HG03558 (cell line): ENCODE data around the gene FAT2.
"Not testable (repeated sequence)": the region's sequence is repeated elsewhere in the genome, so short reads cannot be mapped to it uniquely, and the experiment has no call there.

Experiments used
- ATAC-seq: cut with Tn5 transposase; IDR thresholded peaks from one replicate; pipeline ENCODE4 v1.9.1; 2021; ENCODE audit warnings: moderate number of reproducible peaks; ENCODE audit not compliant: unreplicated experiment; ENCODE audit errors: extremely low read depth

The FAT2 gene

GRCh38 chr5:151584057-151584937, 6.8 kb downstream of the FAT2 start:
- no peak for ATAC-seq

DNA sequence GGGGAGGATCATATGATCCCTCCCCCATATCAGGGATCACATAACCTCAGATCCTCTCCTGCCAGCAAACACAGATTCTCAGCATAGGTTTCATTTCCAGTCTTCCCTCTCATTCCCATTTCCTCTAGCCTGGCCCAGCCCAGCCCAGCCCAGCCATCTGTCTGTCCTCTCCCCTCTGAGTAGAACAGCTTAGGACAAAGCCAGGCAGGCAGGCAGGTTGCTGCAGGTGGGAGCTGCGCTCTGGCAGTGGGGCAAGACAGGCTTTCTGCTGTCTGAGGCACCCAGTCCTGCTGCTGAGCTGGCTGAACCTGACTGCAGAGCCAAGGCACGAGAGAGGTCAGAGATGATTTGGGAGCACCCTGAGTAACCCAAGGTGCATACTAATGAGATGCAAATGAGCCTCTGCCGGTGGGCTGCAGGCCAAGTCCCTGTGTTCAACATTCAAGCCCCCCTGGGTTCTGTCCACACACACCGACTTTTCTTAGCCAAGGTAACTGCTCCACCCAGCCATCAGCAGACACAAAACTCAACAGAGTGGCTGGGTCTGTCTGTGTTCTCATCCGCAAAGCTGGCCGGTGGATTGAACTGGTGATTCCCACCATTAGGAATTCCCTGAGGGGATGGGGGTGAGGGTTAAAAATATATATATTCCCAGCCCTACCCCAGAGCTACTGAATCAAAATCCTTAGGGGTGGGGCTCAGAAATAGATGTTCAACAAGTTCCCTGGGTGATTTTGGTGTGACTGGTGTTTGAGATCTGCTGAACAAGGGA, 9.1 kb downstream of the FAT2 start:
- no peak for ATAC-seq

DNA sequence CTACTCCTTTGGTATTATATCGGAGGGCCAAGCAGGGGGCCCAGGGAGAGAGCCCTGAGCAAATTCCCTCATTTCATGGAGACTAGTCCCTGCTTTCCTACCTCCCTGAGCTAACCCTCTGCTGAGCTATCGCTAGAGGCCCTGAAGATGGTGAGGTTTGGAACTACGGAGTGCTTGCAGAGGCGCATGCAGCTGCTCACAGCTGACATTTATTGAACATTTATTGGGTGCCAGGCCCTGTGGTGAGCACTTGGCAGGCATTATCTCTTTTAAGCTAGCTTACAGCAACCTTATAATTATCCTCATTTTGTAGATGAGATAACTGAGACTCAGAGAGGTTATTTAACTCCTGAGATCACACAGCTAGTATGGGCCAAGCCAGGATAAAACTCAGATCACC, 9.8 kb downstream of the FAT2 start:
- ATAC-seq, result no peak

DNA sequence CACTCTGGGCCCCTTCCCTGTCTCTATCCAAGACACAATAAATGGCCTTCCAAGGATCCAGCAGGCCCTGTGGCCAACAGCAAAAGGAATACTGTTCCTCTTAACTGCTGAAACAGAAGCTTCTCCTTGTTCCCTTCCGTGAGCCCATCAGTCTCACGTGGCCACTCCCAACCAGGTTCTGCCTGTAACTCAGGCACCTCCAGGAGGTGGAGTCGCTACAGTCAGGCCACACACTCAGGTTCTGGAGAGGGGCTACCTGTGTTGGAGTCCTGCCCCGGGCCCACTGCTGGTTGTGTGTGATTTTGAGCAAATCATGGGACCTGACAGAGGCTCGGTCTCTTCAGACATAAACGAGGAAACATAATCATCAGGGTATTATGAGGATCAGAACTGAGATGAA, 10.3 kb downstream of the FAT2 start:
- no peak for ATAC-seq

GRCh38 chr5:151580239-151580638, 10.9 kb downstream of the FAT2 start:
- ATAC-seq, result no peak

DNA sequence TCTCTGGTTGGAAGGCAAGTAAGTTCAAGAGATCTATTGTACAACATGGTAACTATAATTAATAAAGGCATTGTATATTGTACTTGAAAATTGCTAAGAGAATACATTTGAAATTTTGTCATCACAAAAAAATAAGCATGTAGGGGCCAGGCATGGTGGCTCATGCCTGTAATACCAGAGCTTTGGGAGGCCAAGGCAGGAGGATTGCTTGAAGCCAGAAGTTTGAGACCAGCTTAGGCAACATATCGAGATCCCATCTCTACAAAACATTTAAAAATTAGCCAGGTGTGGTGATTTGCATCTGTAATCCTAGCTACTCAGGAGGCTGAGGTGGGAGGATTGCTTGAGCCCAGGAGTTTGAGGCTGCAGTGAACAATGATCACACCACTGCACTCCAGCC, 12.0 kb downstream of the FAT2 start:
- ATAC-seq, result not testable (repeated sequence)

GRCh38 chr5:151578326-151579025, 12.7 kb downstream of the FAT2 start:
- ATAC-seq, result no peak

- no peak for ATAC-seq
Observed at GRCh38 chr5:151577566-151577965, 13.6 kb downstream of the FAT2 start.

- no peak for ATAC-seq
Observed at GRCh38 chr5:151574444-151574996, 16.6 kb downstream of the FAT2 start.

GRCh38 chr5:151572657-151573368, 18.3 kb downstream of the FAT2 start:
- ATAC-seq, result no peak

DNA sequence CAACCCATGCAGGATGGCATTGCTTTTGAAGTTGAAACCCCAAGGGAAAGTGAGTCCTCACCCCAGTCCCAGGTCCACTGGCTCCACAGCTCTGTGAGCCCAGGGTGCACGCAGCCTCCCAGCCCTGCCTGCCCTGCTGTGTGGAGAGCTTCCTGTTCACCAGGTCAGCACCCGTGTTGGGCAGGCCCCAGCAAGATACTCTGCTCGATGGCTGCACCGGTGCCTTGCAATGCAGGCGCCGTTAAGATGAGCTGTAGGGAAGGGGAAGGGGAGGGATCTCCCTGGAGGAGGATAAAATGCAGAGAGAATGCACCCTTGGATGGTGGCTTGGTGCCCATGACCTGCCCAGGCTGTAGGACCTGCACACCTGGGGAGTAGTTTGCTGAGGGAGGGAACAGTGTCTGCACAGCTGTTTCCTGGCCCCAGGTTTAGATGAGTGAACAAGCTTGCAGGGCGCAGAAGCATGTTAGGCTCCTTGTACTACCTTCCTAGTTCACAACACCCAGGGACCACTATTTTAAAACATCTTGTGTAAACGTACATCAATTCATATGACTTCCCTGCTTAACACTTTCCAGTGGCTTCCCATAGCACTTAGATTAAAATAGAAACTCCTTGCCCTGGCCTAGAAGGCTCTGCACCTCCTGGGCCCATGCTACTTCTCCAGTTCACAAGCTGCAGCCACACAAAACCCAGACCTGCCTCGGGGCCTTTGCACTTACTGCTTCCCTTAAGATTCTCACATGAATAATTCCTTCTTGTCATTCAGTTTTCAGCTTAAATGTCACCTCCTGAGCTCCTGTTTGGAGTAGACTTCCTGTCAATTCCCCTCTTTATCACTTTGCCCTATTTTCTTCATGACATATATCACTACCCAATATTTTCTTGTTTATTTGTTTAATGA, 19.6 kb downstream of the FAT2 start:
- ATAC-seq, result no peak

- ATAC-seq, result no peak
Observed at GRCh38 chr5:151570512-151571269, 20.4 kb downstream of the FAT2 start.

GRCh38 chr5:151570058-151570457, 21.1 kb downstream of the FAT2 start:
- no peak for ATAC-seq

DNA sequence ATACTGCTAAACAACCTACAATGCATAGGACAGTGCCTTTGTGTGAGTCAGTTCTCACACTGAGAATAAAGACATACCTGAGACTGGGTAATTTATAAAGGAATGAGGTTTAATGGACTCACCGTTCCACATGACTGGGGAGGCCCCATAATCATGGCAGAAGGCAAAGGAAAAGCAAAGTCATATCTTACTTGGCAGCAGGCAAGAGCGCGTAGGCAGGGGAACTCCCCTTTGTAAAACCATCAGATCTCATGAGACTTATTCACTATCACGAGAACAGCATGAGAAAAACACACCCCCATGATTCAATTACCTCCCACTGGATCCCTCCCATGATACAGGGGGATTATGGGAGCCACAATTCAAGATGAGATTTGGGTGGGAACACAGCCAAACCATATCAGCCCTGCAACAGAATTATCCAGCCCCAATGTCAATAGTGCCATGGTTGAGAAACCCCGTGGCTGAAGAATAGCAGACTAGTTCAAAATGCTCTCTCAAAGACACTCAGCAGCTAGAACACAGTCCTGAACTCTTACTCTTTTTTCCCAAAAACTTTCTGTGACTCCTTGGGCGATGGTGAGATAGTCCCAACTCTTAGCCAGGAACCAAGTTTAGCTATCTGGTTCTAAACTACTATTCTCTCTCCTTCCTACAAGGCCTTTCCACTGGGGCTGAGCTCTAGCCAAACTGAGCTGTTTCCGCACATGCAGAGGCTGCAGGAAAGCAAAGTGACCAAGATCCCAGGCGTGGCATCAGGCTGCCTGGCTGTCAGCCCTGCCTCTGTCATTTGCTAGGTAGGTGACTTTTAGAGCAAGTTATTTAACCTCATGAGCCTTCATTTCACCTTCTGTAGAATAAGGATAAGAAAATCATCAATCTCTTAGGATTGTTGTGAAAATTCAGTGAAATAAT, 21.7 kb downstream of the FAT2 start:
- ATAC-seq, result no peak

DNA sequence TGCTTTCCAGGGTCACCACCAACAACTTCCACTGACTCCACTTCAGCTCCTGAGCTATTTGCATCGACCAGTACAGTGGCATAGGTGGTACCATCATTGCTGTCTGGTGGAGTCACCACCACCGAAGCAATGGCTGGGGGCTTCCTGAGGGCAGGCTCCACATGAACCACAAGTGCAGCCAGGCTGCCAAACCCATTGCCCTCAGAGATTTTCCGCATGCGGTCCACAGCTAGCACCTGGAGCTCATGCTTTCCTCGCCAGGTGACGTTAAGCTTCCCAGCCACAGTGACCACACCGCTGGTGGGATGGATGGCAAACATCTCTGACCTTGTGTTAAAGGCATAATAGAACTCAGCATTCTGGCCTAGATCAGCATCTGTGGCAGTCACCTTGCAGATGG, 23.1 kb downstream of the FAT2 start:
- no peak for ATAC-seq

DNA sequence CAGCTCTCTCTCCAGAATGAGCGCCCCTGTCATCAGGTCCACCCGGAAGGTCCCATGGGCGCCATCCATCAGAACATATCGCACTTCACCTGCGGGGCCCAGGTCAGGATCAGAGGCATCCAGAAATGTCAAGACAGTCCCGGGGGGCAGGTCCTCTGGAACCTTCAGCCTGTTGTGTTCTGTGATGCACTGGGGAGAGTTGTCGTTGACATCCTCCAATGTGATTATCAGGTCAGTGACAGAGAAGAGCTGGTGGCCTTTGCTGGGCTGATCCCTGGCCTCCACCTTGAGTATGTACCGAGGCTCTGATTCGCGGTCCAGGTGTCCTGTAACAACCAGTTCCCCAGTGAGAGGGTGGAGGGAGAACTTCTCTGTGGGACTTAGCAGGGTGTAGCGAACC, 25.2 kb downstream of the FAT2 start:
- no peak for ATAC-seq

DNA sequence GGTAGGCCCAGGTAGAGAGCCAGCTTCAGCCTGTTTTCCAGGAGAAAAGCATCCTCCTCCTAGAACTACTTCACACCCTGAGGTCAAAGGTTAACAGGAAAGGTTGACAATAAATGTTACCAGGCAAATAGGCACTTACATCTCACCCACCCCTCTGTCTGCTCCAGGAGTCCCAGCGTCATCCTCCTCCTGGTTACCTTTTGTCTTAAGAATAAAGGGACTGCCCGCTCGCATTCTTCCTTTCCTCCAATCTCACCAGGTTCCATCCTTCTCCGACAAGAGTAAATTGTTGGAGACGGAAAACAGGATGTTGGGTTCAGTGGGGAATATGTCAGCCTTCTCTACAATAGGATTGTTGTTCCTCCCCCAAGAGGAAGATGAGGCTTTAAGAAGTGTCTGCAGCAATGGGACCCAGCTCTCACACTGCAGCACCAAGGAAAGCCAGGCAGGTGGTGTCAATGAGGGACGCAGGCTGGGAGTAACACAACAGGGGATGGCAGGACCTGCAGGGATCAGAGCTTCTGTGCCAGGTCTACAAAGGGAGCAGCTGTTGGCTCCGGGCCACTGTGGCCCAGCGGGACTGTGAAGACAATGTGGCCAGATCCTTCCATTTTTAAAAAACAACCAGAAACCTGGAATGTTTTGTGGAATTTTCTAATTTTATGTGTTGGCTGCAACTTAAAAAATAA, 29.0 kb downstream of the FAT2 start:
- no peak for ATAC-seq
